SU-DHL-6 (cell line): ENCODE results near the gene FEM1B.

Experiments
- EZH2phosphoT487 ChIP-seq: fragments of 200-600 bp; sonication (generic), shearing (Covaris generic); conservative IDR thresholded peaks from 2 replicates; pipeline ENCODE4 v1.6.1; 2018; ENCODE audit warnings: mild to moderate bottlenecking, antibody characterized with exemption, low read length, moderate library complexity, mixed read lengths
- TF ChIP-seq, protein P1 (sequence below): fragments of 200-600 bp; sonication (generic); IDR thresholded peaks from one replicate; pipeline ENCODE4 v1.5.1; 2017; ENCODE audit warnings: antibody characterized with exemption, mild to moderate bottlenecking, low read length, moderate library complexity; ENCODE audit not compliant: insufficient read depth, poor library complexity, severe bottlenecking

DNA sequence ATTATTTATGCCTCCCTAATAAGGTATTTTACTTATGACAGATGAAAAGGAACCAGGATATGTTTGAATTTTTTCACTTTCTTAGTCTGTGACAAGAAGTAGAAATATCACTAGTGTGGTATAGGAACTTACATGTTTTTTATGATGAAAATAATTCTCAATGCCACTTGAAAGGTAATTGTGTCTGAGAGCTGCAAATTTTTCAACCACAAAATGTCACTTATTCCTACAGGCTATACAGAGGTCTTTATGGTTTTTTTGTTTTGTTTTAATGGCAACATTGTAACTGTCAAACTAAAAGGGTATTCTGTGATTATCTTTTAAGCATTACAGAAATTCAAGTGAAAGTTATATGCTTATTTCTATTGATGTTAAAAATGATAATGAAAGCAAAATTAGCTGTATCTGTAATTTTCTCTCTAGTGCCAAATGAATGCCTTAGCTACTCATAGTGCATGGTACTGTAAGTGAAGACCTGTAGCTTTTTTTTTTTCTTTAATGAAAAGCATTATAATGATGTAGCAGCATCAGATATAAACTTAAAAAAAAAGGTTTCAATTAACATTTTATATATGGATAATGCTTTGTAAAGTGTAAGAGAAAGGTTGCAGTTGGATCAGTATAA, 14.7 kb downstream of the FEM1B start:
- TF ChIP-seq, protein P1, sequence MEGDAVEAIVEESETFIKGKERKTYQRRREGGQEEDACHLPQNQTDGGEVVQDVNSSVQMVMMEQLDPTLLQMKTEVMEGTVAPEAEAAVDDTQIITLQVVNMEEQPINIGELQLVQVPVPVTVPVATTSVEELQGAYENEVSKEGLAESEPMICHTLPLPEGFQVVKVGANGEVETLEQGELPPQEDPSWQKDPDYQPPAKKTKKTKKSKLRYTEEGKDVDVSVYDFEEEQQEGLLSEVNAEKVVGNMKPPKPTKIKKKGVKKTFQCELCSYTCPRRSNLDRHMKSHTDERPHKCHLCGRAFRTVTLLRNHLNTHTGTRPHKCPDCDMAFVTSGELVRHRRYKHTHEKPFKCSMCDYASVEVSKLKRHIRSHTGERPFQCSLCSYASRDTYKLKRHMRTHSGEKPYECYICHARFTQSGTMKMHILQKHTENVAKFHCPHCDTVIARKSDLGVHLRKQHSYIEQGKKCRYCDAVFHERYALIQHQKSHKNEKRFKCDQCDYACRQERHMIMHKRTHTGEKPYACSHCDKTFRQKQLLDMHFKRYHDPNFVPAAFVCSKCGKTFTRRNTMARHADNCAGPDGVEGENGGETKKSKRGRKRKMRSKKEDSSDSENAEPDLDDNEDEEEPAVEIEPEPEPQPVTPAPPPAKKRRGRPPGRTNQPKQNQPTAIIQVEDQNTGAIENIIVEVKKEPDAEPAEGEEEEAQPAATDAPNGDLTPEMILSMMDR, result no peak
- no peak for TF ChIP-seq EZH2phosphoT487
